ENCODE data around the gene GZMM.

The GZMM gene

DNA sequence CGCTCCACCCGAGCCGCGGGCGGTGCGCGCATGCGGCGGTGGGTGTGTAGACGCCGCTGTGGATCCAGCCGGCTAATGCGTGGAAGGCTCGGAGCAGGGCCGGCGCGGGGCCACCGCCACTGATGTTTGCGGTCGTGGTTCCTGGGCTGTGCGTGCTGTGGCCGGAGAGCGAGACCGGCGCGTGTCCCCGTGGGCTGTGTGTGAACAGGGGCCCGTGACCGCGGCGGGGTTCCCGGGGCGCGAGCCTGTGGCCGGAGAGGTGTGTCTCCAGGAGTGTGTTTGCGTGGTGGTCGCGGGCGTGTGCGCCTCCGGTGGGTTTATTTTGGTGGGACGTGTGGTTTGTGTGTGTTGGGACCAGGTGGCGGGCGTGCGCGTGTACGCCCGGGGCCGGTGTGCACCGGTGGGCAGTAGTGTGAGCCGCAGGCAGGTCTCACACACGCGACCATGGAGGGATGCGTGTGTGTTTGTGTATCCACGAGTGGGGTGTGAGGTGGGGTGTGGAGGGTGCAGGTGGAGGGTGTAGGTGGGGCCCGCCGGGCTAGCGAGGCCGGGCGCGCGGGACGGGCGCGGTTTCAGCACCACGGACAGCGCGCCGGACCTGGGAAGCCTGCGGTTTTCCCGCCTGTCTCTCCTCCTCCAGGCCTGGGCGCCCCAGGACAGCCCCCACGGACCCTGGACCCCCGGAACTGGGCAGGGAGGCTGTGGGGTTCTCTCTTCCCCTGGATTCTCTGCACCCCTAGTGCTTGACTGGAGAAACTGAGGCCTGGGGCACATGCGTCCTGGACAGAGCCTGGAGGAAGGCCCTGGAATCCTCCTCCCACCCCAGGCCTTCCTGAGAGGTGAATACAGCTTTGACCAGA lies 47.5 kb downstream of the GZMM start:
- TF ChIP-seq, protein P1, sequence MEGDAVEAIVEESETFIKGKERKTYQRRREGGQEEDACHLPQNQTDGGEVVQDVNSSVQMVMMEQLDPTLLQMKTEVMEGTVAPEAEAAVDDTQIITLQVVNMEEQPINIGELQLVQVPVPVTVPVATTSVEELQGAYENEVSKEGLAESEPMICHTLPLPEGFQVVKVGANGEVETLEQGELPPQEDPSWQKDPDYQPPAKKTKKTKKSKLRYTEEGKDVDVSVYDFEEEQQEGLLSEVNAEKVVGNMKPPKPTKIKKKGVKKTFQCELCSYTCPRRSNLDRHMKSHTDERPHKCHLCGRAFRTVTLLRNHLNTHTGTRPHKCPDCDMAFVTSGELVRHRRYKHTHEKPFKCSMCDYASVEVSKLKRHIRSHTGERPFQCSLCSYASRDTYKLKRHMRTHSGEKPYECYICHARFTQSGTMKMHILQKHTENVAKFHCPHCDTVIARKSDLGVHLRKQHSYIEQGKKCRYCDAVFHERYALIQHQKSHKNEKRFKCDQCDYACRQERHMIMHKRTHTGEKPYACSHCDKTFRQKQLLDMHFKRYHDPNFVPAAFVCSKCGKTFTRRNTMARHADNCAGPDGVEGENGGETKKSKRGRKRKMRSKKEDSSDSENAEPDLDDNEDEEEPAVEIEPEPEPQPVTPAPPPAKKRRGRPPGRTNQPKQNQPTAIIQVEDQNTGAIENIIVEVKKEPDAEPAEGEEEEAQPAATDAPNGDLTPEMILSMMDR (IDR thresholded peaks at IDR 0.05; ENCODE audit: control extremely low read depth, extremely low read depth, low read depth, missing control alignments), result no peak
- ChIA-PET CTCF (no interaction called here), POLR2A (no interaction called here)
- DNase-seq (ENCODE audit: extremely low spot score), result no peak

DNA sequence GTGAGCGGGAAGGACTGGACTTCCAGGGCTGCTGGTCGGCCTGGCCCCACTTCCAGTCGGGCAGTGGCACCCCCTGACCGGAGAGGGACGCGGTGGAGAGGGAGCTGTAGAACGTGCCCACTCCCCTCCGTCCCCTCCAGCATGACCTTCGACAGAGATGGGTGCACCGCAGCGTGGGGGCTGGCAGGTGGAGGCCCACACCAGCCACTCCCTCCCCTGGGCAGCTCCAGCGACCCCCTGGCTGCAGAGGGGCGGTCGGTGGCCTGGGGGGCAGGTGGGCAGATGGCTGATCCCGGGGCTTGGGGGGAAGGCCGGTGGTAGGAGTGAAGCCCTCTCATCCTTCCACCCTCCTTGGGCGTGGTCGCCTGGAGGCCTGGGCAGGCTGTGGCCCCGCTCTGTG lies 48.2 kb downstream of the GZMM start:
- ChIA-PET POLR2A (no interaction called here), CTCF (interaction anchor here (0.9 kb wide), 1 partner anchor 8 kb away, joined by 3 read pairs; no protein-coding TSS in a partner anchor)
- no peak for DNase-seq (ENCODE audit: extremely low spot score)
- TF ChIP-seq, protein P1 (IDR thresholded peaks at IDR 0.05; ENCODE audit: control extremely low read depth, extremely low read depth, low read depth, missing control alignments), result no peak

DNA sequence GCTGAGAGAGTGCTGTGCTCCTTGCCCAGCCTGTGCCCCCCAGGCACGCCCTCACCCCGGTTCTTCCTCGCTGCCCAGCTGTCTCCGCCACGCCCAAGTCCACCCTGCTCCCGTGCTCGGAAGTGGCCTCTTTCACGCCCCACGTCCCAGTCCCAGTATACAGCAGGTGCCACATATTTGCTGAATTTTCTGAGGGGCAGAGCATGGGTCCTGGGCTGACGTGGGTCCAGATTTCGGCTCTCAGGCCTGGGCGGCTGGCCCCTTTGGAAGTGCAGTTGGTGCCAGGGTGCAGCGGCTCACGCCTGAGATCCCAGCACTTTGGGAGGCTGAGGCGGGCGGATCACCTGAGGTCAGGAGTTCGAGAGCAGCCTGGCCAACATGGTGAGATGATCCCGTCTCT lies 49.2 kb downstream of the GZMM start:
- POLR2A ChIA-PET, result no interaction called here
- CTCF ChIA-PET, result interaction anchor here (0.9 kb wide), 1 partner anchor 9 kb away, joined by 3 read pairs; no protein-coding TSS in a partner anchor

DNA sequence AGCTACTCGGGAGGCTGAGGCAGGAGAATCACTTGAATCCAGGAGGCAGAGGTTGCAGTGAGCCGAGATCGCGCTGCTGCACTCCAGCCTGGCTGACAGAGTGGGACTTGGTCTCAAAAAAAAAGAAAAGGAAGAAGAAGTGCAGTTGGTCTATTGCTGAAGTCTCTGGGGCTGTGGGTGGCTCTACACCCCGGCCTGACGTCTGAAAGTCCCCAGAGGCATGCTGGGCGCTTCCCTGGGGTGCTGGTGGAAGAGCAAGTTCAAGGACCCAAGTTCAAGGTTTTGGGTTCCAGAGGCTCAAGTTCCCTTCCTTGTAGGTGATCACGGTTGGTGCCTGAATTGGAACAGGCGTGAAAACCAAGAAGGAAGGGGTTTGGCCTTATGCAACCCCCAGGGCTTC lies 49.7 kb downstream of the GZMM start:
- ChIA-PET CTCF (no interaction called here), POLR2A (no interaction called here)
- TF ChIP-seq, protein P1 (IDR thresholded peaks at IDR 0.05; ENCODE audit: control extremely low read depth, extremely low read depth, low read depth, missing control alignments), result no peak
- no peak for DNase-seq (ENCODE audit: extremely low spot score)

More for the DNA sequence above, 49.2 kb downstream of the GZMM start:
- TF ChIP-seq, protein P1 (IDR thresholded peaks at IDR 0.05; ENCODE audit: control extremely low read depth, extremely low read depth, low read depth, missing control alignments), result no peak
- DNase-seq (ENCODE audit: extremely low spot score), result no peak

DNA sequence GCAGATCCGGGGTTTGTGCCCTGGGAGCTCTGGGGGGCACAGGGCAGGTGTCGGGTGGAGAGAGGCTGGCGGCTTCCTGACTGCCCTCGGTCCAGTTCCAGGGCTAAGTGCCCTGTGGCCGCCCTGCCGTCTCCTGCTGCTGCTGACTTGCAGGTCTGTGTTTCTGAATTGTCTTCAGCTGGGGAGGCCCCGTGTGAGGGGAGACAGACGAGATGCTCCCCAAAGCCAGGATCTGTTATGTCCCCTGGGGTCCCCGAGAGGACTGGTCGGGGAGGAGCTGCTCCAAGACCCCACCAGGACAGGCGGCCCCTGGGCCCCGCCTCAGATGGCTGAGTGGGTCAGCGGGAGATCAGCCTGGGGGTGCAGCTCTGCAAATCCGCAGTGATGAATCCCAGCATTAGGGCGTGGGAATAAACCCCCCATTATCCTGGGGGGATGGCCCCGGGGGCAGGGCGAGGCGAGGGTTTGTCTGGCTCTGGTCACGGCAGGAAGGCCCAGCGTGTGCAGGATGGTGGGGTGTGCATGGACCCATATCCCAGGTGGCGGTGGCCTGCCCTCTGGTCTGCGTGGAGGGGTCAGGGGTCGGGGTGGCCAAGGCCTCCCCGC lies 50.5 kb downstream of the GZMM start:
- DNase-seq (ENCODE audit: extremely low spot score), result no peak
- ChIA-PET POLR2A (no interaction called here), CTCF (interaction anchor here (1.6 kb wide), 1 partner anchor 10 kb away, joined by 3 read pairs; no protein-coding TSS in a partner anchor)
- TF ChIP-seq, protein P1 (IDR thresholded peaks at IDR 0.05; ENCODE audit: control extremely low read depth, extremely low read depth, low read depth, missing control alignments), result no peak

DNA sequence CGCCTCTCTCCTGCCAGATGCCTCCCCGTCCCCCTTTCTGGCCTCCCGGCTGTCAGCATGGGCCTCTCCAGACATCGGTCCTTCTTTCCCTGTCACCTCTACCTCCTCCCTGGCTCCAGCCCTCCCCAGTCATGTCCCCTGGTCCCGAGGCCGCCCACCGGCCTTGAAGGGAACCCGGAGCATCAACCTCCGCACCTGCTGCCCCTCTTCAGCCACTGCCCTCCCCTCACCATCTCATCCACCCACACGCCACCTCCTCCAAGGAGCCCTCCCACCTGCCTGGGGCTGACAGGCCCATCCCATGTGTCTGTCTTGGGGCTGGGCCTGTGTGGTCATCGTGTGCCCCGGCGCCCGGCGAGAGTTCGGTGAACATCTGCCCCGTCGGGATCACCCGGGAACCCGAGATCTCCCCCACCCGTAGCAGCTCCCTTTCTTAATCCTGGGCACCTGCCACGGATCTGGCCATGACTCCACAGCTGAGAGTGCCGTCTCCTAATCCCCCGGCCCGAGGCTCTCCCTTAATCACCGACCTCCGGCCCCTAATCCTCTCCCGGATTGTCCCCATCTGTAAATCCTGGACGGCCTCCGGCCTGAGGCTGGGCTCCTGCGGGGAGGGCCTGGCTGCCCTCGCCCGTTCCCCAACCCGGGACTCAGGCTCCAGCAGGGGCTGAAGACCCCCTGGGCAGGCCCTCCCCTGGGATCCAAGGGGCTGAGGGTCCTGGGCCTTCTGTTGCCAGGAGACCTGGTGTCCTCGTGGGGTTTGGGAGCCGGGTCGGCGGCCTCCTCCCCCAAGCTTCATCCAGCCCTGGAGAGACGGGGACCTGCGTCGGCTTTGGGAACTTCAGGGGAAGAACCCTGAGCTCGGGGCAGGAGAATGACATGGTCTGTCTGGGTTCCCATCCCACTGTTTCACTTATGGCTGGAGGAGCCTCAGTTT lies 51.7 kb downstream of the GZMM start:
- CTCF ChIA-PET, result interaction anchor here (1.1 to 1.6 kb wide), 3 partner anchors 10 to 16 kb away, joined by 3 read pairs; no protein-coding TSS in a partner anchor
- POLR2A ChIA-PET, result no interaction called here

More for the DNA sequence above, 51.7 kb downstream of the GZMM start:
- TF ChIP-seq, protein P1 (IDR thresholded peaks at IDR 0.05; ENCODE audit: control extremely low read depth, extremely low read depth, low read depth, missing control alignments), result no peak
- DNase-seq (ENCODE audit: extremely low spot score), result no peak
